Smooth muscle cell (in vitro differentiated cells): ENCODE data around the gene DIP2B. TPM values are rescaled to one million over a fixed set of nuclear protein-coding genes. Genes with fewer than 3 reads are reported as not detected.

Experiments
- DNase-seq: peaks from one replicate; lab custom pipeline; 2025; ENCODE audit not compliant: unreplicated experiment; lab: John Stamatoyannopoulos, UW
- H2AFZ ChIP-seq: fragments of 200-600 bp; sonication (generic); 2 replicates; pipeline ENCODE4 v1.6.0; 2016; ENCODE audit warnings: antibody characterized with exemption, low read depth, mild to moderate bottlenecking
- H3F3A ChIP-seq: fragments of 200-600 bp; sonication (generic); 2 replicates; pipeline ENCODE4 v1.6.0; 2017; ENCODE audit warnings: antibody characterized with exemption, low read depth
- H3K27ac ChIP-seq: fragments of 200-600 bp; sonication (generic); 2 replicates; pipeline ENCODE4 v1.5.1; 2016; ENCODE audit warnings: low read depth, mild to moderate bottlenecking
- H3K27me3 ChIP-seq: fragments of 200-600 bp; sonication (generic); 2 replicates; pipeline ENCODE4 v1.6.1; 2016; ENCODE audit warnings: low read depth, mild to moderate bottlenecking
- H3K36me3 ChIP-seq: fragments of 200-600 bp; sonication (generic); 2 replicates; pipeline ENCODE4 v1.5.1; 2016; ENCODE audit warnings: low read depth
- H3K4me1 ChIP-seq: fragments of 200-600 bp; sonication (generic); 2 replicates; pipeline ENCODE4 v1.5.1; 2016; ENCODE audit warnings: low read depth
- H3K4me2 ChIP-seq: fragments of 200-600 bp; sonication (generic); 2 replicates; pipeline ENCODE4 v1.6.0; 2016; ENCODE audit warnings: mild to moderate bottlenecking
- H3K4me3 ChIP-seq: fragments of 200-600 bp; sonication (generic); 2 replicates; pipeline ENCODE4 v1.5.1; 2016; ENCODE audit warnings: mild to moderate bottlenecking
- H3K79me2 ChIP-seq: fragments of 200-600 bp; sonication (generic); 2 replicates; pipeline ENCODE4 v1.6.0; 2016; ENCODE audit warnings: low read depth, mild to moderate bottlenecking
- H3K9ac ChIP-seq: fragments of 200-600 bp; sonication (generic); 2 replicates; pipeline ENCODE4 v1.6.0; 2016; ENCODE audit warnings: low read depth
- H3K9me3 ChIP-seq: fragments of 200-600 bp; sonication (generic); replicated peaks from 2 replicates; pipeline ENCODE4 v1.5.1; 2016; ENCODE audit warnings: low read depth
- H4K20me1 ChIP-seq: fragments of 200-600 bp; sonication (generic); 2 replicates; pipeline ENCODE4 v1.6.0; 2016; ENCODE audit warnings: low read depth
- CTCF ChIP-seq: fragments of 200-600 bp; sonication (generic); IDR thresholded peaks from 2 replicates; pipeline ENCODE4 v1.5.1; 2017; ENCODE audit warnings: borderline replicate concordance, mild to moderate bottlenecking, antibody characterized with exemption; ENCODE audit not compliant: insufficient read depth, poor library complexity, severe bottlenecking
- WGBS: methylation state at CpG from one replicate; pipeline ENCODE4 v1.1.7; 2016; ENCODE audit warnings: low lambda C conversion rate; 5-methylcytosine and 5-hydroxymethylcytosine counted together
- polyA plus RNA-seq: library from polyadenylated mRNA; unstranded; fragments of >200 nt; fragmentation: Nextera tagmentation; extraction: Ambion mirVana; gene quantifications from 2 replicates; pipeline ENCODE4 v1.2.1, GENCODE V29; 2016
- total RNA-seq: library from RNA; depleted of rRNA; stranded (reverse); fragments of >200 nt; gene quantifications from 2 replicates; pipeline ENCODE4 v1.2.3, GENCODE V29; 2014

The DIP2B gene
- total and polyA plus RNA-seq, 2 experiments from 2014 or later, result 5.8 to 35.2 TPM

- H3F3A ChIP-seq, result peaks cover 14% of the 10 kb centered on the region
- no peak overlapping the region for H3K27ac ChIP-seq
- H3K4me3 ChIP-seq, result no peak overlapping the region
- peaks cover 57% of the 10 kb centered on the region for H3K79me2 ChIP-seq
- DNase-seq, result no peak
- no peak overlapping the region for H3K4me2 ChIP-seq
- H3K4me1 ChIP-seq, result peaks cover 20% of the 10 kb centered on the region
- no peaks in the 10 kb centered on the region for H3K27me3 ChIP-seq
- H4K20me1 ChIP-seq, result peaks cover 21% of the 10 kb centered on the region
- no peak overlapping the region for H3K9ac ChIP-seq
- H3K9me3 ChIP-seq, result no peaks in the 10 kb centered on the region
- WGBS, result 100% methylated on average over 1 of the region's 1 CpG
- TF ChIP-seq CTCF, result no peak
- no peaks in the 10 kb centered on the region for H3K36me3 ChIP-seq
- no peak overlapping the region for H2AFZ ChIP-seq
These were observed 24.0 kb downstream of the DIP2B start for GRCh38 chr12:50528800-50529199.

- peaks cover 20% of the 10 kb centered on the region for H3K4me1 ChIP-seq
- H3K9me3 ChIP-seq, result no peaks in the 10 kb centered on the region
- no peak overlapping the region for H3K9ac ChIP-seq
- no peak for DNase-seq
- peaks cover 14% of the 10 kb centered on the region for H3F3A ChIP-seq
- 88% methylated on average over 3 of the region's 3 CpGs for WGBS
- H3K27me3 ChIP-seq, result no peaks in the 10 kb centered on the region
- H3K27ac ChIP-seq, result peak overlapping the region; percentile 16
- no peak overlapping the region for H3K4me3 ChIP-seq
- no peak for TF ChIP-seq CTCF
- H3K4me2 ChIP-seq, result no peak overlapping the region
- H2AFZ ChIP-seq, result no peak overlapping the region
- peaks cover 21% of the 10 kb centered on the region for H4K20me1 ChIP-seq
- no peaks in the 10 kb centered on the region for H3K36me3 ChIP-seq
- peaks cover 54% of the 10 kb centered on the region for H3K79me2 ChIP-seq
These were observed 24.6 kb downstream of the DIP2B start for GRCh38 chr12:50529345-50529744.

GRCh38 chr12:50530532-50530931 is 25.7 kb downstream of the DIP2B start:
- WGBS, result 75% methylated on average over 2 of the region's 2 CpGs
- no peak for DNase-seq

More at GRCh38 chr12:50530532-50530931, 25.7 kb downstream of the DIP2B start:
- Histone ChIP-seq H3K79me2 (peaks cover 56% of the 10 kb centered on the region), H3K36me3 (no peaks in the 10 kb centered on the region), H2AFZ (no peak overlapping the region), H3K4me2 (no peak overlapping the region), H3K4me3 (no peak overlapping the region), H4K20me1 (peaks cover 21% of the 10 kb centered on the region), H3F3A (peaks cover 20% of the 10 kb centered on the region), H3K9ac (no peak overlapping the region), H3K27ac (peak overlapping the region; percentile 96), H3K4me1 (peaks cover 20% of the 10 kb centered on the region), H3K9me3 (no peaks in the 10 kb centered on the region), H3K27me3 (no peaks in the 10 kb centered on the region)
- TF ChIP-seq CTCF, result no peak
